GM13977 (cell line): Measurements from ENCODE around the gene F12.

Experiments used
- DNase-seq: peaks from one replicate; pipeline ENCODE4 v3.0.0; 2012; ENCODE audit warnings: low spot score
- CTCF ChIP-seq: IDR thresholded peaks from 2 replicates; pipeline ENCODE4 v1.5.1; 2012; ENCODE audit warnings: mild to moderate bottlenecking, control low read depth; ENCODE audit not compliant: insufficient read depth; ENCODE audit errors: extremely low read depth, missing control alignments
- in situ Hi-C: fragments of 300-500 bp; cut with MboI; formaldehyde crosslinking; loops from one replicate; pipeline ENCODE4 v1.12.0; 2022; ENCODE audit warnings: low sequenced_read_pairs, low pct_unique_long_range_greater_than_20kb, mixed read lengths, inconsistent platforms; ENCODE audit not compliant: unreplicated experiment

F12 gene

DNA sequence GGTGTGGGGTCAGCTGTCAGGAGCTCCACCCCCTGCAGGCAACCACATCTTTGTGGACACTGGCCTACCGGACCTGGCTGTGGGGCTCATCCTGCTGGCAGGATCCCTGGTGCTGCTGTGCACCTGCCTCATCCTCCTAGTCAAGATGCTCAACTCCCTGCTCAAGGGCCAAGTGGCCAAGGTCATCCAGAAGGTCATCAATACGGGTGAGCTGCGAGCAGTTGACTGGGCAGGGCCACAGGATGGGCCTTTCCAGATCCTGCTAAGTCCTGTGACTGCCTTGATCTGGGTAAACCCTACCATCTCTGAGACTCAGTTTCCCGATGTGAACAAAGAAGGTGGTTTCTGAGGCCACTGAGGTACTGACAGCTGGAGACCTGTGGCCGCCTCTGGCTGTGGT, 15.4 kb downstream of the F12 start:
- no peak for TF ChIP-seq CTCF
- no peak for DNase-seq
- in situ Hi-C loops, result no loop called here

DNA sequence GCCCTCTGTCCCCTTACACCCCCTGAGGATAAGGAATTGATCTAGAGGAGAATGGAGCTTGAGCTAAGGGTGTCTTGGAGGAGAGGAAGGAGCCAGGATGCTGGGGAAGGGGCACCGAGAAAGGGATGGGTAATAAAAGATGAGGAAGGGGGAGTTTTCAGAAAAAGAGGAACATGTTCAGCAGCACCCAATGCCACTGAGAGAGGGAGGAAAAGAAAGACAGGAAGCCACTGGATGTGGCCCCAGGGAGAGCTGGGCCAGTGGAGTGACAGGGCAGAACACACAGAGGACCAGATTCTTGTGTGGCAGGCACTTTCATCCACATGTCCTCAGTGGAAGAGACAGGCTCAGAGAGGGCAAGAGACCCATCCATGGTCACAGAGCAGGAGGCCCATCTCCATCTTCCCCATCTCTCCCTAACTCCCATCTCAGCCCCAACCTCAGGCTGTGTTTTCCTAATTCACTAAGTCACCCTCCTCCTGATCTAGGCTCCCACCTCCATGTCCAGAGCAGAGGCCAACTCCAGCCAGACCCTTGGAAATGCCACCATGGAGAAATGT, 16.1 kb downstream of the F12 start:
- in situ Hi-C loops, result no loop called here
- TF ChIP-seq CTCF, result no peak
- DNase-seq, result no peak

DNA sequence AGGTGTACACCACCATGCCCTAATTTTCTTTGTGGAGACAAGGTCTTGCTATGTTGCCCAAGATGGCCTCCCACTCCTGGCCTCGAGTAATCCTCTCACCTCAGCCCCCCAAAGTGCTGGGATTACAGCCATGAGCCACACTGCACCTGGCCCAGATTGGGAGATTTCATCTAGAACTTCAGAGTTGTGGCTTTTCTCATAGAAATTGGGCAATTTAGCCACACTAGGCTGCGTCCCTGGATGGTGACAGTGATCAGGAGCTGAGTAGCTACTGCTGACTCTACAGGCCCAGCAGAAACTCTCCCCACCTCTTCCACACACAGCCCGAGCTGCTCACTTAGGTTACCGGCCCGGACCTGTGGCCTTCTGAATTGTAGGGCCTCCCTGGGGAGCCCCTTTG, 16.6 kb downstream of the F12 start:
- in situ Hi-C loops, result no loop called here

DNA sequence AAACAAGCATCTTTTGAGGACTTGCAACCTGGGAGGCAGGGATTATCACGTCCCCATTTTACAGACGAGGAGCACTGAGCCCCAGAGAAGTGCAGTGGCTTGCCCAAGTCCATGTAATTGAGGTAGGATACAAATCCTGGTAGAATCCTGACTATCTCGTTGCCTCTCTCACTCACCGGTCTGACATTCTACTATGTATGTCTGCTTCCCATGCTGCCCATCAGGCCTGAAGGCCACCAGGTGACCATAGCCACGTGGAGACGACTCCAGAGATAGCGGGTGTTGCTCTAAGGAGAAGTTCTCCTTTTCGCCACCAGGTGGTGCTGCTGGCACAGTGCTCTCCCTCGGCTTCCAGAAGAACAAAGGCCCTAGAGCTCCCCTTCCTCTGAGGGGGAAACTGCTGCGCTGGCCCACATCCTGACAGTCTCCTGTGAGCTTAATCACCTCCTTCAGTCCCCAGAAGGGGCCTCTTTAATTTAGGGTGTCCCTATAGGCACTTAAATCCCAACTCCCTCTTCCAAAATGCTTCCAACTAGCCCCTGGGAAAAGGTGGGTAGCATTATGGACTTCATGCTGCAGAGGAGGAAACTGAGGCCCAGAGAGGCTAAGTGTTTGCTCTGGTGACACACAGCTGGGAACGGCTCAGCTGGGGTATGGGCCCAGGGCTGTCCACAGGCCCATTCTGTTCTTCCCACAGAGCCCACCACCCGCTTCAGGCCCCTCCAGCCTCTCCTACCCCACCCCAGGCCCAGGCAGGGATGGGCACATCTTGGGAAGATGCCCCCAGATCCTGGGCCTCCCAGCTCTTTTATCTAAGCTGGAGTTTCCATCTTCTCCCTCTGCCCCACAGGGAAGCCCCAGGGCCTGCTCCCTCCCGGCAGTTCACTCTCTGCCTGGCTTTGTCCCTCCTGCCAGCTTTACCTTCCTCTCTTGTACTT, 18.7 kb downstream of the F12 start:
- TF ChIP-seq CTCF, result peak; percentile 92
- peak; percentile 95 for DNase-seq
- in situ Hi-C loops, result no loop called here

More for the DNA sequence above, 16.6 kb downstream of the F12 start:
- TF ChIP-seq CTCF, result no peak
- DNase-seq, result no peak

DNA sequence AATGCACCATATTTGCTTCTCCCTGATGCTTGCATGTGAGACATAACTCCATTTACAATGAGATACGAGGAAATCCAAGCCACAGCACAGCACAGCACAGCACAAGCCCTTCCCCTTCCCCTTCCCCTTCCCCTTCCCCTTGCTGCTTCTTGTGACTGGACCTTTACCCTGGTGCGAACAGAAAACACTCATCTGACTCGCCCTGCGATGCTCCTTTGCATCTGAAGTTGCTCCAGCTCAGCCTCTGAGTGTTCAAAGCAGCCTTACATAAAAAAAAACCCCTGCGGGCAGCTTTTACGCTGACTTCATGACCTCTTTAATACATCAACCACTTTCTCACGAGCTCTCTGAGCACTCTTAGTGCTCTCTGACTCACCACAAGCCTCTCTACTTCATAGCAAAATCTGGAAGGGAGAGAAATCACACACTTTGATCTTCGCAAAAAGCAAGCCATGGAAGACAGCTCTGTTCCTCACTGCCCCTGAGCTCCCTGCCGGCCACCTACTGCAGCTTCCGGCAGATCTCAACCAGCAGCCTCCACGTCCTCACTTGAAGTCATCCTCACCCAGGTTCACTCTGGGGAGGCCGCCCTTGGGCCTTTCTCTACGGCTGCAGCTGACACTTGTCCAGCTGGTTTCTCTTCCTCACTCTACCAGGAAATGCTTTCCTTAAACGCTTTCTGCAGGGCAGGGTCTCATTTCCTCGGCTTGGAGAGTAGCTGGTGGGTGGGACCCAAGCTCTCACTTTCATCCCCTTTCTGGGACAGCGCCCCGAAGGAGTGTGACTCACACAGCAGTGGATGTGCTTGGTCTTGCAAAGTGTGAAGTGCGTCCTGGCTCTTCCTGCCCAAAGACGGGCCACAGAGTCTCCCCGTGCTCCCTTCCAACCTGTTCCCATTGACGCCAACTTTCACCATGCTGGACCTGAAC, 19.9 kb downstream of the F12 start:
- TF ChIP-seq CTCF, result no peak
- peak; percentile 71 for DNase-seq
- in situ Hi-C loops, result no loop called here

GRCh38 chr5:177388521-177389052, 20.8 kb downstream of the F12 start:
- in situ Hi-C loops, result no loop called here
- DNase-seq, result no peak
- no peak for TF ChIP-seq CTCF
